CD4-positive, alpha-beta T cell treated with Interleukin-15 for 1 hour (primary cell): ENCODE measurements around the gene TTC22.
A peak's percentile ranks its signal among the peaks of the same experiment; 100 is the strongest.

Experiments
- DNase-seq: peaks from one replicate; pipeline ENCODE4 v3.0.0-alpha.2; 2020

TTC22 gene

DNA sequence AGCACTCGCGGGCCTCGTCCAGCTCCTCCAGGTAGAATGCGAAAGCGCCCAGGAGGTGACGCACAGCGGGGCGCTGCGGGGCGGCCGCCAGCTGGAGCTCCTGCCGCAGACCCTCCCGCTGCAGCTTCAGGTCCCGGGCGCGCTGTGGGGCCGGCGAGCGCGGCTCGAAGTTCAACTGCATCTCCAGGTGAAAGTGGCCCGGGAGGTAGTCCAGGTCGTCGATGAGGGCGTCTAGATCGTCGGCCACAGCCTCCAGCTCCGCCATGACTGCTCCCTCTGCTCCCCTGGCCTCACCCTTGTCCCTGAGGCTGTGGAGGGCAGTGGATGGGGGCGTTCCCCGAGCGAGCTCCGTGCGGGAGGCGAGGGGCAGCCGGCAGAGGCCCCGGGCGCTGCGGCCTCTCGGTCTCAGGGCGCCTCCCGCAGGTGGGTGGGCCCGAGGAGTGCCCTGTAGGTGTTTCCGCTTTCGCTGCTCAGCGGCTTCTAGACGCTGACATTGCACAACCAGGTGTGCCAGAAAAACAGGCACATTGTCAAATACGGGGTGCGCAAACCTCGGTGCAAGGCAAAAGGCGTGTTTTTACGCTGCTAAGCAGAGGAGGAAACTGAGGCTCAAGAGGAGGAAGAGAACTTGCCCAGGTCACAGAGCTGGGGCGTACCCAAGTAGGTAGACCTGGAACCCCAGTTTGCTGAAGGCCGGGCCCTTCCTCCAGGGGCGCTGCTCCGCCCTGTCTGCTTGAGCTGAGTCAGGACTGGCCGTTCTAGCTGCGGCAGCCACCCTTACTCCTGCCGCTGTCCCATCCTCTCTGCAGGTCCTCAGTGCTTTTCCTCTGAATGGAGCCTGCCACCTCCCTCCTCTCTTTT is at the start of gene TTC22:
TSS of gene TTC22 (minus strand) at position 425 of the 861 bp plus-strand sequence. CDS start at position 265, 160 bp downstream.
- DNase-seq, result peak; percentile 61

DNA sequence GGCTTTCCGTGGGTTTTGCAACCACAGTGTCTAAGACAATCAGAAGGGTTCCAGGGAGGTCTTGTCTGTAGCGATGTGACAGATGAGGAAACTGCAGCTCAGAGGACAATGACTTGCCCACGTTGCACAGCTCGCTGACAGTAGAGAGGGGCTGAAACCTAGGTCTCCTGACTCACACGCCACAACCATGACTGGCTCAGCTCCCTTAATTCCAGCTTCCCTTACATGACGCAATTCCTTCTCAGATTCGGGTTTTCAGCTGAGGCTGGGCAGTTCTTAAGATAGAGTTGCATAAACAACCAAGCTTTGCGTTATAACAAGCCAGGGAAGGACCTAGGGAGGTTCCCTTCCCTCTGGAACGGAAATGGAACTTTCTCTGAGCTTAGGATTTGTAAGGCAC is 49.6 kb upstream of the TTC22 start:
- DNase-seq, result no peak

DNA sequence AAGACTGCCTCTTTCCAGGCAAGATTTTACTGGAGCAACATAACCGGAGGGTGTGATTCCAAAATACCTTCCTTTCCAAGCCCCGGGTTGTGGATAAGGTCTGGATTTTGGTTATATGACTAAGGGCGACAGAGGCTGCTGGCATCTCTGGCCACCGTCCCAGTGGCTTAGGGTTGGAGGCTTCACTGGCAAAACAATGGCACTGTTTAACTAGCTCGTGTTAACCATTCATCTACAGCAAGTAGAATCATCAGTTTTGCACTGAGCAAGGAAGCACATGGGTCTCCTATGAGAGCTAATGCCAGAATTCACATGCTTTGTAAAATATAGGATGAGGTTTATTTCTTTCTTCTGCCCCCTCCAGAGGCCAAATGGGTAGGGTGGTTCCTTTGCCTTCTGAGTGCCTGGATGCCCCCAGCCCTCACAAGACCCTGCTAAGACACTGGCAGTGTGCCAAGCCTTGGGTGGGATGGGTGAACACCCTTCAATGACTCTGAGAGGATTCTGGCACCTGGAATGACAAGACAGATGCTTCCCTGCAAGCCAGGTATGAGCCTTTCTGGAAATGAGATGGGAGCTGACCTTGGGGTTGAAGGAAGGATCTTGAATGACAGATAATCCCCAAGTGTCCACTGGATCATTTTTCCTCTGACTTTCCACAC is 49.1 kb upstream of the TTC22 start:
- no peak for DNase-seq

DNA sequence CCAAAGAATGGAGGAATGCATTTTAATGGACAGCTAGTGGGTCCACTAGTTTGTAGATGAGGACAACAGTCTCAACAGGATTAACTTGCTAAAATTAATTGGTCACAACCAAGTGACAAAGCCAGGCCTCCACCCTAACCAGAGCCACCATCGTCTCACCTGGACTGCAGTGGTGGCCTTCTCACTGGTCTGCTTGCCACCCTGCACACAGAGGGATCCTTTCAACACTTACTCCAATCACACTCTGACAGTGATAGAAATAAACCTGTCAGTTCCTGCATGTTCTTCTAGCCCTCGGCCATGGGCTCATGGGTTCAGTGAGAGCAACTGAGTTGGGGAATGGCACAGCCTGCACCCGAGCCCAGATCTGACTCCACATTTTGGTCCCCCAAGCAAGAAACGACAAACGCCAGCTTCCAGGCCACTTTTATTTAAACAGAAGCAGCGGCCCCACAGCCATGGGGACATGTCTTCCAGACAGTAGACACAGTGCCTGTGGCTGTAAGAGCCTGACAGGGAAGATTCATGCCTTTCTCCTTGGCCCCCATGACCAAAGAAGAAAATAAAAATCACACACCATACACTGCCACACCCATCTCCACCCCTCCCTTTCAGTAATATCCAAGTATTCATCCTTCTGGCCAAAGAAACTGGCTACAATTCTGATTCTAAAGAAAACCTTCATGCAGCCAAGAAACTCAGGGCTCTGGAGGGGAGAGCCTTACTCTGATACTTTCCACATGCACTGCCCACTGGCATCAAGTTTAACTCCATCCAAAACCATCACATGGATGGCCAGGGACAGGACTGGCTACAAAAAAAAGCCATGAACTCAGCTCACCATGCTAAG is 48.3 kb upstream of the TTC22 start:
- no peak for DNase-seq

DNA sequence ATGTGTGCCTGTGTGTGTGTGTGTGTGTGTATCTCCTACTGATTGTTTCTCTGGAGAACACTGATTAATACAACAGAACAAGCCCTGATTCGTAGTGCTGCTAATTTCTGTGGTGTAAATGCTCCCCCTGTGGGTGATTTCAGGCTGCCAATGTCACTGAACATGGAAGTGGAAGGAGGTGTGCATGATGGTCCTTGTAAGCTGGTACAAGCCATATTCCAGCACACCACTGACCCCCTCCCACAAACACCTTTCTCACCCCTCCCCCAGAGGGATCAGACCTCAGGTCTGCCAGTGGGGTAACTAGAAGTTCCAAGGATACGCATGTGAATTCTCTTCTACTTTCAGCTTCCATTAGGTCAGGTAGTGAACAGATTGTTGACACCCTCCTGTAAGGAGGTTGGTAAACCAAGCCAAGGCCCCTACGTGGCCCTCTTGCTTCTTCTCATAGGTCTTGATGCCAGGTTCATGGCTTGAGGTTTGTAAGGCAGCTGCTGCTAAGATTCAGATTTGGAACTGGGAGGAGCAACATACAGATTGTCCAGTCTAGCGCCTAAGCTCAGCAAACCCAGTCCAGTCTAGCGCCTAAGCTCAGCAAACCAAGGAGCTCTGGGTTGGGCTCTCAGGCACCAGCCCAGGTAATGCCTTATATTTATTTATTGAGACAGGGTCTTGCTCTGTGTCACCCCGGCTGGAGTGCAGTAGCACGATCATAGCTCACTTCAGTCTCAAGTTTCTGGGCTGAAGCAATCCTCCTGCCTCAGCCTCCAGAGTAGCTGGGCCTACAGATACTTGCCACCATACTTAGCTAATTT is 47.2 kb upstream of the TTC22 start:
- DNase-seq, result no peak

DNA sequence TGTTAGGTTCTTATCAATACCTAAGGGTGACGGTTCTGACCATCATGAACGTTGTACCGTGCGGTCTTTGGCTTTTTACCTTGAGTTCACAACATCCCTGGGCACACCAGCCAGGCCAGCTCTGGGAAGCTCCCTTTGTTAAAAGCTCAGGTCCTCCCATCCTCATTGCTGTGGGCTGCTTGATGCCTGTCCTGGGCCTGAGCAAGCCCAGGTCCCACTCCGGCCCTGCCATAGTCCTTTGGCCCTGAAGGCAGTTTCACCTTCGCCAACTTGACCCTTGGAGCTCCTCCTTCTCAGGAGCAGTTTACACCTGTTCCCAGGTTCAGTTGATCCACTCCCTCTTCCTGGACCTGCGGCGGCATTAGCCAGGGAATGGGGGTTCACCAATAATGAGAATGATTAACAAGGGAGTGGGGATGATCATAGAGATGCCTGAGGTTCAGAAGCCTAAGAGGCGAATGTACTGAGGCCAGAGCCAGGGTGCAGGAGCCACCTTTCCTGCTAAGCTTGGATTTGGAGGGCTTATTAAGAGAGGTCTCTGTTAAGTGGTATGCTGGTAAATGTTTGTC is 45.7 kb upstream of the TTC22 start:
- DNase-seq, result no peak

DNA sequence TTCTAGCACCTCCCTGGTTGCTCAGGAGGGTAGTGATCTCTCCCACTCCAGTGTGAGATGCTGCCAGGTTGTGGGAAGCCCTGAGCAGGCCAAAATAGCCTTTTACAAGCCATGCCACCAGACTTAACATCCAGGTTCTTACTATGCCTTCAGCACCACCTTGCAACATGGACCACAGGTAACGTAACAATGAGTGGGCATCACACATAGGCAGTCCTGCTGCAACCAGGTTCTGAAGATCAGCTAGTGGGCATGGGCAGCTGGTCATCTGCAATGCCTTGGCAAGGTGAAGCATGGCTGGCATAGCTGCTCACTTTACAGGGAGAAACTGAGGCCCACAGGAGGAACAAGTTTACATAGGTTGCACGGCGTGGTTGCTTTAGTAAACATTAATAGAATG is 45.2 kb upstream of the TTC22 start:
- DNase-seq, result no peak

DNA sequence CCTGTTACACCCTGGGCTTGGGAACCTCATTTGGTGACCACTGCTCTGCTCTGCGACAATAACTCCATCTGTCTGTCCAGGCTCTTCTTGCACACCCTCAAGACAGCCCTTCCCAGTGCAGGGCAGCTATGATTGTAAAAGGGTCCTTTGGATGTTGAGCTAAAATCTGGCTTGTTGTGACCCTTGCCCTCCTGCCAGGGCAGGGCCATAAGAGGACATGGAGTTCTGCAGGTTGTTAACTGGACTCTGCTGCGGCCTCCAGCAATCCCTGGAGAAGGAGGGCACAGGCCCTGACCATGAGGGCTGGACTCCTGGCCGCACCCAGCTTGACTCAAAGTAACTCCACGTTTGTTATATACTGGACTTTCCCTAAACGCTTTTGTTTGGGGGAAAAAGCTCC is 44.6 kb upstream of the TTC22 start:
- DNase-seq, result no peak

DNA sequence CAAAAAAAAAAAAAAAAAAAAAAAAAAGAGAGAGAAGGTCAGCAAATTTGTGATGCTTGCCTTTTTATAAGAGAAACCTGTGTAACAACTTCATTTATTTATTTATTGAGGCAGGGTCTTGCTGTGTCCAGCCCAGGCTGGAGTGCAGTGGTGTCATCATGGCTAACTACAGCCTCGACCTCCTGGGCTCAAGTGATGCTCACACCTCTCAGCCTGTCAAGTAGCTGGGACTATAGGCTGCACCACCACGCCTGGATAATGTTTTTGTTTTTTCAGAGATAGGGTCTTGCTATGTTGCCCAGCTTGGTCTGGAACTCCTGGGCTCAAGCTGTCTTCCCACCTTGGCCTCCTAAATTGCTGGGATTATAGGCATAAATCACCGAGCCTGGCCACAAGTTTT is 43.4 kb upstream of the TTC22 start:
- DNase-seq, result no peak

DNA sequence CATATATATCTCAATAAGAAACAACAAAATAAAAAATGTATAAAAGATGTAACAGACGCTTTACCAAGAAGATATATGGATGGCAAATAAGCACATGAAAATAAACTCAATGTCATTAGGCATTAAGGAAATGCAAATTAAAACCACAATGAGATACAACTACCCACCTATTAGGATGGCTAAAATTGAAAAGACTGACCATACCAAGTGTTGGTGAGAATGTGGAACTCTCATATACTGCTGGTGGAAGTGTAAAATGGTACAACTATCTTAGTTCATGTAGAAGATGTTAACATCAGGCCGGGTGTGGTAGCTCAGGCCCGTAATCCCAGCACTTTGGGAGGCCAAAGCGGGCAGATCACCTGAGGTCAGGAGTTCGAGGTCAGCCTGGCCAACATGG is 42.3 kb upstream of the TTC22 start:
- DNase-seq, result no peak

DNA sequence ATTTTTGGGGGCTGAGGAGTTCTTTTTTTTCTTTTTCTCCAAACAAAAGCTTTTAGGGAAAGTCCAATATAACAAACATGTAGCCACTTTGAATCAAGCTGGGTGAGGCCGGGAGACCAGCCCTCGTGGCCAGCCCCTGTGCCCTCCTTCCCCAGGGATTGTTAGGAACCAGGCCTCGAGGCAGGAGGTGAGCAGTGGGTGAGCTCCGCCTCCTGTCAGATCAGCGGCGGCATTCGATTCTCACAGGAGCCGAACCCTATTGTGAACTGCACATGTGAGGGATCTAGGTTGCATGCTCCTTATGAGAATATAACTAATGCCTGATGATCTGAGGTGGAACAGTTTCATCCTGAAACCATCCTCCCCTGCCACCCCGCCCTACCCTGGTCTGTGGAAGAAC is 41.8 kb upstream of the TTC22 start:
- DNase-seq, result no peak

DNA sequence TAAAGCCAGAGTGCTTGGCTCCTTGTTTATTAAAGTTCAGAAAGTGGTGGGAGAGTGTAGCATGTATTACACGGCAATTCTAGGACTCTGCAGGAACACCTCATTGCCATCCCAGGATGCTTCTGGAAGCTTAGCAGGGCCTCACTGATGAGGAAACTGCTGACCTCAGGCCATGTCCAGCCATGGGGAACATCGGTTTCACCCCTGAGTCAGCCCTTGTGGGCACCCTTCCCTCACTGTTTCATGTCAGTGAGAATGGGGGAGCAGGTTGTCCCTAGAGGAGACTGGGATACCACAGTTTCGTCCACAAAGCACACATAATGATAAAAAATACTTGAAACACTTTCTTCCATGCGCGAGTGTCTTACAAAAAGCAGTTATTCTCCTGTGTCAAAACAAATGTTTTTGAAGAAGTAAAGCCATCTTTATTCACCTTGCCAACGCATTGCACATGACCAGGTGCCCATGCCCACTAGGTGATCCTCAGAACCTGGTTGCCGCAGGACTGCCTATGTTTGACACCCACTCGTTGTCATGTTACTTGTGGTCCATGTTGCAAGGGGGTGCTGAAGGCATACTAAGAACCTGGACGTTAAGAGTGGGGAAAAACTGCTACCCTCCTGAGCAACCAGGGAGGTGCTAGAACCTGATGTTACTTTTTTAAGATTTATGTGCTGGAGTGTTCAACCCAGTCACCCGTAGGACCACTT is 41.2 kb upstream of the TTC22 start:
- DNase-seq, result no peak

DNA sequence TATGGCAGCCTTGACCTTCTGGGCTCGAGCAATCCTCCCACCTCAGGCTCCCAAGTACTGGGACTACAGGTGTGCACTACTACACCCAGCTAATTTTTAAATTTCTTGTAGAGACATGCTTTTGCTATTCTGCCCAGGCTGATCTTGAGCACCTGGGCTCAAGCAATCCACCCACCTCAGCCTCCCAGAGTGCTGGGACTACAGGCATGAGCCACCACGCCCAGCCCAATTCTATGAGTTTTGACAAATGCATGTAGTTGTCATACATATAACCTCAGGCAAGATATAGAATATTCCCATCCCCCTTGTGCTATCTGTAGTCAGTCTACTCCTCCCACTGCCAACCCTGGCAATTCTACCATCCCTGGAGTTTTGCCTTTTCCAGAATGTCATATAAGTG is 38.7 kb upstream of the TTC22 start:
- DNase-seq, result no peak

DNA sequence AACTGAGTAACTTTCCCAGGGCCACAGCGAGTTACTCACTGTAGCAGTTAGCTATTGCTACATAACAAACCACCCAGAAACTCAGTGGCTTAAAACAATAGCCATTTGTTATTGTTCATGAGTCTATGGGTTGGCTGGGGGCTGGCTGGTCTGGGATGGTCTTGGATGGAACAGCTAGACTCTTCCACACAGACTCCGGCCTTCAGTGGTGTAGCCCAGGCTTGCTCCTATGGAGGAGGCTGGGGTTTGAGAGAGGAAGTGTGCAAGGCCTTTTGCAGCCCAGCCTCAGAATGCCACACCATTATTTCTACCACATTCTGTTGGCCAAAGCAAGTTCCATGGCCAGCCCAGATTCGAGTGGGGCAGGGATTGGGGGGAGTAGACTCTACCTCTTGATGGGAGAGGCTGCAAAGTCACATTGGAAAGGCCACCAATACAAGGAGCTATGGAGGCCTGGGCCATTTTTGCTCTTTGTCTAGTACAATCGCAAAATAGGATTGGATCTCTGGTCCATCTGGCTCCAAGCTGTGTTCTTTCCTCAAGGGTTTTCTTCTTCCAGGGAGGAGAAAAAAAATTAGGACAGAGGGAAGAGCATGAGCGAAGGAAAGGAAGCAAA is 37.5 kb upstream of the TTC22 start:
- no peak for DNase-seq

DNA sequence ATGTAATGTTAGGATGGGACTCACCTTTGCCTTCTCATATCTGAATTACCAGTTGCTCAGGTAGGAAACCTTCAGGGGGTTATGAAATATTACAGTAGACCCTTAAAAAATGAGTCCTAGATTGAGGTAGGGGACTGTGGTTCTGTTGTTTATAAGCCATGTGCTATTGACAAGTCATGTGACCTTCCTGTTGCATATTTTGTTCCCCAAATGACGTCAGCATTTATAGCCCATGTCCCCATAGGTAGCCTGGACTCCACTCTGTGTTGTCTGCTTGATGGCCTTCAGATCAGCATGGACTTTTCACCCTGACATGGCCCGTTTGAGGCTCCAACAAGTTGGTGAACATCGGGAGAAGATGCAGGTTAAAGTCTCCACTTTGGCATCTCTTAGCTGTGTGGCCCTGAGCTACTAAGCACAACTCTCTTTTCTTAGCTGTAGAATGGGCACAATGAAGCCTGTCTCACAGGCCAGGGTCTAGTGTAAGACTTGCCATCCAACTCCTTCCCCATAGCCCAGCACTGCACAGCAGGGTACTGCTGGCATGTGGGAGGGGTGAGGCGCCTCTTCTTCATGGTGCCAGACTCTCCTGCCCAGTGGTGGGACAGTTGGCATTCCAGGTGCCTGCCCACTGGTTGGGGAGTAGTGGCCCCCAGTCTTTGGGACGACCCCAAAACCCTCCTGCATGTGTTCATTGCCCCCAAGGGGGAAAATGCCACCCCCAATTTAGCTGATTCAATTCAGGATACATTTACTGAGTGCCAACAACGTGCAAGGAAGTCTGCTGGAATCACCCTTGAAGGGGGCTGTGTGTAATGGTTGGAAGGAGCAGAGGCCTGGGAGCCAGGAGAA is 36.1 kb upstream of the TTC22 start:
- no peak for DNase-seq

DNA sequence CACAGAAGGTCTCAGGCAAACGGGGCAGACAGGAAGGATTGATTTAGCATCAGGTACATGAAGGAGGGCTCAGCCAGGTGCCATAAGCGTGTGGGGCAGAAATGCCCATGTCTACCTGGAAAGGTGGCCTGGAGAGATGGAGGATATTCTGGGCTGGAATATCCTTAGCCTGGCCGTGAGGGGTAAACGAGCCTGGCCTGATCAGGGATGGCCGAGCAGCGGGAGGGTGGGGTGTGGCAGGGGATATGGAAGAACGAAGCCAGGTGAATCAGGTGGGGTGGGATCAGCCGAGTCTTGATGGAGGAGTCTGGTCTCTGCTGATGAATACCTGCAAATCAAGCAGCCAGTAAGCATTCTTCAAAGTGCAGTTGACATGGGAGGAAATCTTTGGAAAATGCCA is 35.5 kb upstream of the TTC22 start:
- no peak for DNase-seq

DNA sequence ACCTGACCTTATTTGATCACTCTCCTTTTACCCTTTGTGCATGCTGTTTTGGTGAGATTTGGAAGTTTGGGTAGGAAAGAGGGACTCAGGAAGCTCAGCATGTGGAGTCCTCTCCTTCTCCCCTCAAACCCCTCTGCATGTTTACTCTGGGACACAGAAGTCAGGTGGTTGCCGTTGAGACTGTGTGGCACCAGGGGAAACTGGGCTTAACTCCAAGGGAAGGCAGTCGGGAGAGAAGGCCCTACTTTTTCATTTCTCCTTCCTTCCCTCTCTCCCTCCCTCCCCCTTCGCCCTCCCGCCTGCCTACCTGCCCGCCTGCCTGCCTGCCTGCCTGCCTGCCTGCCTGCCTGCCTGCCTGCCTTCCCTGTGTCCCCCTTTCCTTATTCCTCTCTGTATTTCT is 34.8 kb upstream of the TTC22 start:
- DNase-seq, result no peak

DNA sequence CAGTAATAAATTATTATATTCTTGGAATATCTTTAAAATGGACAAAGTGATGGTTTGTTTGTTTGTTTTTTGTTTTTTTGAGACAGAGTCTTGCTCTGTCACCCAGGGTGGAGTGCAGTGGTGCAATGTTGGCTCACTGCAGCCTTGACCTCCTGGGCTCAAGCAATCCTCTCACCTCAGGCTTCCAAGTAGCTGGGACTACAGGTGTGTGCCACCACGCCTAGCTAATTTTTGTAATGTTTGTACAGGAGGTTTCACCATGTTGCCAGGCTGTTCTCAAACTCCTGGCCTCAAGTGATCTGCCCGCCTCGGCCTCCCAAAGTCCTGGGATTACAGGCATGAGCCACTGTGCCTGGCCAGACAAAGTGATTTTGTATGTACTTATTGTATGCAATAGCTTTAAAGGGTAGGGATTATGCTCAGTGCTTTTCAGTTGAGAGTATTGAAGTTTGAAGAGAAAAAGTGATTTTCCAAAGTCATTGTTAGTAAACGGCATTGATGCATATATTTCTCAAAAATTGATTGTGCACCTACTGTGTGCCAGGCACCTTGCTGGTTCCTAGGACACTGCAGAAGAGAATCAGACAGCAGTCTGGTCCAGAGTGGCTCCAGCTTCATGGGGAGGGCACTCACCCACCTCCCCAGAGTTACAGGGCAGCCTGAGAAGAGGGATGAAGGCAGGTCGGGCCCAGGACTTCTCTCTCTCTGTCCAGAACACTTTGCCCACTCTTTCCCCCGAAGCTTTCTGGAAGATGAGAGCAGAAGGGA is 34.2 kb upstream of the TTC22 start:
- no peak for DNase-seq

DNA sequence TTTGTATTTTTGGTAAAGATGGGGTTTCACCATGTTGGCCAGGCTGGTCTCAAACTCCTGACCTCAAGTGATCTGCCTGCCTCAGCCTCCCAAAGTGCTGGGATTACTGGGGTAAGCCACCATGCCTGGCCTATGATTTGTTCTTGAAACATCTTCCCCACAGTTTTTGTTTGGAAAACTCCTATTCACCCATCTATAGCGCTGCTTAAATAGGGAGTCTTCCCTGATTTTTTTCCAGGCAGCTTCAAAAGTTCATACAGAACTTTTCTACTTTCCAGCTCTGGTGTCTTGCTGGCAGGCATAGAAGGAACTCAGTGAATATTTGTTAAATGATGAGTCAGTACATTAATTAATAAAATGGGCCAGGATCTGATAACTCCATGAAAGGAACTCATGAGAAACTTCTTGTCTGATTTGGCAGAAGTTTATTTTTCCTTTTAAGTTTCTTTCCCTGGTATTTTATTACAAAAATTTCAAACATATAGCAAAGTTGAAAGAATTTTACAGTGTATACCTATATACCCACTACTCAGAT is 33.0 kb upstream of the TTC22 start:
- no peak for DNase-seq
